Stomach (tissue), 8 donors: Measurements from ENCODE around the gene SMTNL2. TPM values are rescaled to one million over a fixed set of nuclear protein-coding genes. Genes with fewer than 3 reads are reported as not detected.

Experiments
- polyA plus RNA-seq, 3 donors: library from polyadenylated mRNA; stranded (reverse); fragments of 200-250 nt; gene quantifications; one replicate each; pipeline ENCODE4 v1.2.3, GENCODE V29; 2013
- small RNA-seq, 4 donors: library from RNA; depleted of rRNA; stranded (forward); fragments of <200 nt; gene quantifications; one replicate each; pipeline ENCODE3, GENCODE V24; 2016
- total RNA-seq, 5 donors: library from RNA; depleted of rRNA; stranded (reverse); fragments of >200 nt; gene quantifications; one replicate each; pipeline versions ENCODE4 v1.1.0 to v1.2.3, GENCODE V29; 2014 to 2016
- donor health status: healthy with polysubstance abuse.
- donor health status: Bipolar disorder and iron deficiency.
- donor health status: healthy.

SMTNL2 gene
- total and polyA plus RNA-seq, 8 donors, result 0.50 to 1.9 (median 1.5) TPM; not detected in 4

Small RNA genes lying within 50 kb of the gene (small RNA-seq; reads per million reads assigned to genes)
- 0 reads per million in 4 donors for gene RNU6-955P

Other genes starting within 250 kb of the SMTNL2 start
- 10 to 100 TPM; 37.9 to 91.0 (median 44.6) TPM for gene UBE2G1, start 217.9 kb upstream of the SMTNL2 start, total RNA-seq
- gene UBE2G1, start 217.9 kb upstream of the SMTNL2 start, polyA plus RNA-seq, result 10 to 100 TPM; 14.0 to 25.7 (median 16.4) TPM
- under 1 TPM in 1 of 5 donors, not detected in 4; 0.92 TPM for gene SPNS3, start 150.6 kb upstream of the SMTNL2 start, total RNA-seq
- gene SPNS3, start 150.6 kb upstream of the SMTNL2 start, polyA plus RNA-seq, result under 1 TPM; 0.37 to 0.61 (median 0.48) TPM
- 10 to 100 TPM in 4 of 5 donors, 1 to 10 TPM in 1; 4.1 to 67.7 (median 27.7) TPM for gene SPNS2, start 85.6 kb upstream of the SMTNL2 start, total RNA-seq
- gene SPNS2, start 85.6 kb upstream of the SMTNL2 start, polyA plus RNA-seq, result 10 to 100 TPM; 13.7 to 30.0 (median 20.3) TPM
- 100 to 1,000 TPM in 2 of 5 donors, 10 to 100 TPM in 3; 38.6 to 237 (median 73.2) TPM for gene MYBBP1A, start 29.1 kb upstream of the SMTNL2 start, total RNA-seq
- gene MYBBP1A, start 29.1 kb upstream of the SMTNL2 start, polyA plus RNA-seq, result 10 to 100 TPM; 14.1 to 32.2 (median 21.5) TPM
- 100 to 1,000 TPM in 1 of 5 donors, 10 to 100 TPM in 3, 1 to 10 TPM in 1; 5.8 to 147 (median 11.6) TPM for gene GGT6, start 24.0 kb upstream of the SMTNL2 start, total RNA-seq
- 10 to 100 TPM in 2 of 3 donors, 1 to 10 TPM in 1; 4.4 to 22.2 (median 18.8) TPM for gene GGT6, start 24.0 kb upstream of the SMTNL2 start, polyA plus RNA-seq
- gene ALOX15, start 57.1 kb downstream of the SMTNL2 start, total RNA-seq, result 1 to 10 TPM in 2 of 5 donors, not detected in 3; 1.2 to 3.1 TPM
- gene ALOX15, start 57.1 kb downstream of the SMTNL2 start, polyA plus RNA-seq, result under 1 TPM in 1 of 3 donors, not detected in 2; 0.03 TPM
- 10 to 100 TPM in 4 of 5 donors, 1 to 10 TPM in 1; 8.0 to 75.6 (median 22.4) TPM for gene PELP1, start 119.6 kb downstream of the SMTNL2 start, total RNA-seq
- gene PELP1, start 119.6 kb downstream of the SMTNL2 start, polyA plus RNA-seq, result 10 to 100 TPM; 13.1 to 21.7 (median 21.1) TPM
- 100 to 1,000 TPM in 1 of 5 donors, 10 to 100 TPM in 4; 18.7 to 157 (median 36.6) TPM for gene ARRB2, start 126.1 kb downstream of the SMTNL2 start, total RNA-seq
- gene ARRB2, start 126.1 kb downstream of the SMTNL2 start, polyA plus RNA-seq, result 10 to 100 TPM; 22.2 to 42.6 (median 39.3) TPM
- gene MED11, start 146.9 kb downstream of the SMTNL2 start, total RNA-seq, result 10 to 100 TPM in 3 of 5 donors, 1 to 10 TPM in 2; 3.8 to 81.7 (median 22.0) TPM
- gene MED11, start 146.9 kb downstream of the SMTNL2 start, polyA plus RNA-seq, result 10 to 100 TPM; 42.2 to 49.9 (median 42.4) TPM
- 1 to 10 TPM in 2 of 5 donors, under 1 TPM in 1, not detected in 2; 0.43 to 3.1 (median 1.5) TPM for gene ZMYND15, start 155.3 kb downstream of the SMTNL2 start, total RNA-seq
- gene ZMYND15, start 155.3 kb downstream of the SMTNL2 start, polyA plus RNA-seq, result 1 to 10 TPM in 2 of 3 donors, not detected in 1; 1.8 to 3.2 TPM
- 10 to 100 TPM; 17.4 to 47.4 (median 30.9) TPM for gene CXCL16, start 155.4 kb downstream of the SMTNL2 start, total RNA-seq
- 10 to 100 TPM; 13.7 to 37.6 (median 26.6) TPM for gene CXCL16, start 155.4 kb downstream of the SMTNL2 start, polyA plus RNA-seq
- 100 to 1,000 TPM in 1 of 5 donors, 1 to 10 TPM in 2, not detected in 2; 6.7 to 199 (median 9.5) TPM for gene TM4SF5, start 187.4 kb downstream of the SMTNL2 start, total RNA-seq
- 1 to 10 TPM; 2.3 to 9.1 (median 6.1) TPM for gene TM4SF5, start 187.4 kb downstream of the SMTNL2 start, polyA plus RNA-seq
- 1 to 10 TPM in 2 of 5 donors, not detected in 3; 1.5 to 2.3 TPM for gene VMO1, start 201.8 kb downstream of the SMTNL2 start, total RNA-seq
- 1 to 10 TPM; 1.4 to 3.0 (median 2.7) TPM for gene VMO1, start 201.8 kb downstream of the SMTNL2 start, polyA plus RNA-seq
- not detected for gene GLTPD2, start 204.4 kb downstream of the SMTNL2 start, total RNA-seq
- under 1 TPM in 1 of 3 donors, not detected in 2; 0.15 TPM for gene GLTPD2, start 204.4 kb downstream of the SMTNL2 start, polyA plus RNA-seq
- 100 to 1,000 TPM in 2 of 5 donors, 10 to 100 TPM in 3; 60.2 to 118 (median 80.5) TPM for gene PSMB6, start 211.6 kb downstream of the SMTNL2 start, total RNA-seq
- gene PSMB6, start 211.6 kb downstream of the SMTNL2 start, polyA plus RNA-seq, result 100 to 1,000 TPM; 187 to 200 (median 187) TPM
- 100 to 1,000 TPM in 2 of 5 donors, 10 to 100 TPM in 3; 14.5 to 123 (median 34.1) TPM for gene PLD2, start 222.6 kb downstream of the SMTNL2 start, total RNA-seq
- gene PLD2, start 222.6 kb downstream of the SMTNL2 start, polyA plus RNA-seq, result 10 to 100 TPM; 10.3 to 28.7 (median 10.8) TPM
- gene MINK1, start 248.8 kb downstream of the SMTNL2 start, total RNA-seq, result 100 to 1,000 TPM in 1 of 5 donors, 10 to 100 TPM in 4; 40.9 to 230 (median 49.6) TPM
- gene MINK1, start 248.8 kb downstream of the SMTNL2 start, polyA plus RNA-seq, result 10 to 100 TPM; 24.6 to 57.1 (median 29.8) TPM